Transverse colon (tissue), 4 donors: ENCODE measurements around the gene MAB21L3. TPM values are rescaled to one million over a fixed set of nuclear protein-coding genes. Genes with fewer than 3 reads are reported as not detected.
A peak's percentile ranks its signal among the peaks of the same experiment; 100 is the strongest.
"Not testable (repeated sequence)": the region's sequence is repeated elsewhere in the genome, so short reads cannot be mapped to it uniquely, and the experiment has no call there.

ENCODE experiments used
- DNase-seq: peaks from one replicate; pipeline ENCODE4 v3.0.0-alpha.2; 2019
- H3K27ac ChIP-seq, 4 donors: fragments of 200-600 bp; sonication (generic); 2 replicates each; pipeline ENCODE4 v1.5.1; 2016 to 2018; ENCODE audit warnings: inconsistent platforms in 4 of 4
- H3K27me3 ChIP-seq: fragments of 200-600 bp; sonication (generic); 2 replicates; pipeline ENCODE4 v1.5.1; 2017; ENCODE audit warnings: inconsistent platforms
- H3K36me3 ChIP-seq, 4 donors: fragments of 200-600 bp; sonication (generic); 2 replicates each; pipeline ENCODE4 v1.5.1; 2017 to 2019; ENCODE audit warnings: inconsistent platforms in 4 of 4
- H3K4me1 ChIP-seq, 4 donors: fragments of 200-600 bp; sonication (generic); 2 replicates each; pipeline ENCODE4 v1.5.1; 2017 to 2020; ENCODE audit warnings: inconsistent platforms in 4 of 4
- H3K4me3 ChIP-seq, 4 donors: fragments of 200-600 bp; sonication (generic); 1 replicate in 1 of 4; 2 replicates in 3 of 4; pipeline versions ENCODE4 v1.5.1 to v1.6.1; 2017 to 2019; ENCODE audit warnings: inconsistent platforms in 4 of 4
- H3K9me3 ChIP-seq, 2 donors: fragments of 200-600 bp; sonication (generic); 2 replicates each; pipeline ENCODE4 v1.5.1; 2017 to 2019; ENCODE audit warnings: inconsistent platforms in 2 of 2
- EP300 ChIP-seq: sonication (generic); formaldehyde crosslinking; IDR thresholded peaks from one replicate; pipeline ENCODE4 v1.6.1; 2017; ENCODE audit warnings: antibody characterized with exemption, low read depth
- POLR2A ChIP-seq: fragments of 450-650 bp; IDR thresholded peaks from one replicate; pipeline ENCODE4 v1.6.1; 2016; ENCODE audit warnings: antibody characterized with exemption, mild to moderate bottlenecking, moderate library complexity
- POLR2AphosphoS5 ChIP-seq, 3 donors: sonication (generic); formaldehyde crosslinking; IDR thresholded peaks; one replicate each; pipeline ENCODE4 v1.6.1; 2016; ENCODE audit warnings: antibody characterized with exemption in 3 of 3
- WGBS, 2 donors: methylation state at CpG; one replicate each; pipeline ENCODE4 v1.1.5; 2018; ENCODE audit warnings: low coverage in 1 of 2; 5-methylcytosine and 5-hydroxymethylcytosine counted together
- in situ Hi-C, 4 donors: fragments of 200-750 bp; cut with MboI; loops; one replicate each; pipeline versions ENCODE4 v1.15.0 to v1.15.1; 2017; ENCODE audit warnings: low sequenced_read_pairs in 3 of 4, low pct_ligation_motif_present in 1 of 4, low pct_unique_long_range_greater_than_20kb in 1 of 4
- intact Hi-C: fragments of 100-400 bp; cut with DNase I; formaldehyde crosslinking; loops from one replicate; pipeline ENCODE4 v1.15.1; 2023; ENCODE audit warnings: low total_unique reads
- total RNA-seq, 4 donors: library from RNA; depleted of rRNA; stranded (reverse); fragments of >200 nt; gene quantifications; one replicate each; pipeline ENCODE4 v1.1.0, GENCODE V29; 2016
- TF ChIP-seq, protein P1 (sequence below), 5 experiments: fragments of 200-600 bp in 3 of 5; fragments of 450-650 bp in 2 of 5; sonication (generic) in 3 of 5; IDR thresholded peaks; 1 replicate in 2 of 5; 2 replicates in 3 of 5; pipeline ENCODE4 v1.5.1; 2016 to 2017; ENCODE audit warnings: antibody characterized with exemption in 5 of 5, inconsistent platforms in 3 of 5, mild to moderate bottlenecking in 2 of 5, moderate library complexity in 1 of 5

MAB21L3 gene
- total RNA-seq, 4 donors from 2014 or later, result 0.20 to 9.4 (median 4.8) TPM

DNA sequence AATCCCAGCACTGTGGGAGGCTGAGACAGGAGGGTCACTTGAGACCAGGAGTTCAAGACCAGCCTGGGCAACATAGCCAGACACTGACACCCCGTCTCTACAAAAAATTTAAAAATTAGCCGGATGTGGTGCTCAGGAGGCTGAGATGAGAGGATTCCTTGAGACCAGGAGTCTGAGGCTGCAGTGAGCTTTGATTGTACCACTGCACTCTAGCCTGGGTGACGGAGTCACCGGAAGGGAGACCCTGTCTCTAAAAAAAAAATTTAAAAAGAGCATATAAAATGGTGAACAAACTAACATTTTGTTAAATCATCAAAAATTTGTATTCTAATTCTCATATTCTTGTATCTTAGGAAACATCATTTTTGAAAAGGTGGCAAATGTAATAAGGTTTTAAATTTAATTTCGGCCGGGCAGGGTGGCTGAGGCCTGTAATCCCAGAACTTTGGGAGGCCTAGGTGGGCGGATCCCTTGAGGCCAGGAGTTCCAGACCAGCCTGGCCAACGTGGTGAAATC, 27.1 kb downstream of the MAB21L3 start:
- H3K36me3 ChIP-seq, result no peaks in the 10 kb centered on the region
- DNase-seq, result no peak
- H3K27me3 ChIP-seq, result no peaks in the 10 kb centered on the region
- peak overlapping the region in 2 of 4 donors; percentile 36 to 50 for H3K27ac ChIP-seq
- intact Hi-C loops (loop anchor here (2.0 kb wide), 1 partner anchor 346 kb away; no protein-coding TSS in a partner anchor), in situ Hi-C loops (loop anchor here in 3 of 4 donors (10.0 to 25.0 kb wide), 2 partner anchors 349 to 356 kb away; no protein-coding TSS in a partner anchor)
- H3K9me3 ChIP-seq, result no peaks in the 10 kb centered on the region
- 95 to 97% methylated on average over 5 to 8 of the region's 8 CpGs for WGBS, 2 donors
- peaks cover 0 to 5% (median 0%) of the 10 kb centered on the region in 4 donors for H3K4me1 ChIP-seq
- H3K4me3 ChIP-seq, result no peak overlapping the region
- TF ChIP-seq POLR2AphosphoS5 (IDR thresholded peaks at IDR 0.05), result no peak
- TF ChIP-seq, protein P1, sequence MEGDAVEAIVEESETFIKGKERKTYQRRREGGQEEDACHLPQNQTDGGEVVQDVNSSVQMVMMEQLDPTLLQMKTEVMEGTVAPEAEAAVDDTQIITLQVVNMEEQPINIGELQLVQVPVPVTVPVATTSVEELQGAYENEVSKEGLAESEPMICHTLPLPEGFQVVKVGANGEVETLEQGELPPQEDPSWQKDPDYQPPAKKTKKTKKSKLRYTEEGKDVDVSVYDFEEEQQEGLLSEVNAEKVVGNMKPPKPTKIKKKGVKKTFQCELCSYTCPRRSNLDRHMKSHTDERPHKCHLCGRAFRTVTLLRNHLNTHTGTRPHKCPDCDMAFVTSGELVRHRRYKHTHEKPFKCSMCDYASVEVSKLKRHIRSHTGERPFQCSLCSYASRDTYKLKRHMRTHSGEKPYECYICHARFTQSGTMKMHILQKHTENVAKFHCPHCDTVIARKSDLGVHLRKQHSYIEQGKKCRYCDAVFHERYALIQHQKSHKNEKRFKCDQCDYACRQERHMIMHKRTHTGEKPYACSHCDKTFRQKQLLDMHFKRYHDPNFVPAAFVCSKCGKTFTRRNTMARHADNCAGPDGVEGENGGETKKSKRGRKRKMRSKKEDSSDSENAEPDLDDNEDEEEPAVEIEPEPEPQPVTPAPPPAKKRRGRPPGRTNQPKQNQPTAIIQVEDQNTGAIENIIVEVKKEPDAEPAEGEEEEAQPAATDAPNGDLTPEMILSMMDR (IDR thresholded peaks at IDR 0.05), result no peak
- no peak for TF ChIP-seq EP300
- no peak for TF ChIP-seq POLR2A

DNA sequence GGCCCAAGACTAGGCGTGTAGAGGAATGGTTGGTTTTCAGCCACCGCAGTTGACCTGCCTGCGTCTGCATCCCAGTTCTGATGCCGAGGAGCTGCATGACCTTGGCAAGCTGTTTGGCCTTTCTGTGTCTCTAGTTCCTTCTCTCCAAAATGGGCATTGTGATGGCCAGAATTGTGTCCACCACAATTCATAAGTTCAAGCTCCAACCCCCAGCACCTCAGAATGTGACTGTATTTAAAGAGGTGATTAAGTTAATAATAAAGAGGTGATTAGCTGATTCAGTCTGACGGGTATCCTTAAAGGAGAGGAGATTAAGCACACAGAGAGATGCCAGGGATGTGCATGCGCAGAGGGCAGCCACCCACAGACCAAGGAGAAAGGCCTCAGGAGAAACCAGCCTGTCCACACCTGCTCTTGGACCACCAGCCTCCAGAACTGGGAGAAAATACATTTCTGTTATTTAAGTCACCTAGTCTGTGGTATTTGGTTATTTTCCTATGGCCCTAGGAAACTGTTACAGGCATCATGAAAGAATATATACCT, 28.5 kb downstream of the MAB21L3 start:
- H3K4me3 ChIP-seq, result no peak overlapping the region
- peaks cover 7% of the 10 kb centered on the region for H3K27me3 ChIP-seq
- H3K27ac ChIP-seq, result no peak overlapping the region
- TF ChIP-seq POLR2AphosphoS5 (IDR thresholded peaks at IDR 0.05) (no peak), EP300 (no peak), POLR2A (no peak)
- TF ChIP-seq, protein P1 (IDR thresholded peaks at IDR 0.05), result no peak
- intact Hi-C loops (loop anchor here (2.0 kb wide), 1 partner anchor 345 kb away; no protein-coding TSS in a partner anchor), in situ Hi-C loops (loop anchor here (10.0 to 25.0 kb wide), 3 partner anchors 345 to 355 kb away; no protein-coding TSS in a partner anchor)
- 80 to 87% methylated on average over 5 to 6 of the region's 6 CpGs for WGBS, 2 donors
- DNase-seq, result no peak
- peaks cover 0 to 4% of the 10 kb centered on the region in 2 donors for H3K9me3 ChIP-seq
- H3K4me1 ChIP-seq, result peaks cover 0 to 5% (median 0%) of the 10 kb centered on the region in 4 donors
- H3K36me3 ChIP-seq, result no peaks in the 10 kb centered on the region

DNA sequence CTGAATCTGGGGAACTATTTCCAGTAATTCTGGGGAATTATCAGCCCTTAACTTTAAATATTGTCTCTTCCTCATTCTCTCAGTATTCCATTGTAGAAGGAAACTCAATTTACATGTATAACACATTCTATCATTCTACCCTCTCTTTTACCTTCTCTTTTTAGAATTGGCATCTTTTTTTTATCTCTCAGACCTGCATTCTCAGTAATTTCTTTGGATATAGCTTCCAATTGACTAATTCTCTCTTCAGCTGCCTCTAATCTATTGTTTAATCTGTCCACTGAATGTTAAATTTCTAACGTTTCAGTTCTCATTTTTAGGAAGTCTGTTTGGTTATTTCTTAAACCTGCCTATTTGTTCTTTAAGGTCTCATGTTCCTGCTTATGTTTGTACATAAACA, 33.0 kb downstream of the MAB21L3 start:
- WGBS, 2 donors, result 83 to 87% methylated on average over 1 of the region's 1 CpG
- H3K4me3 ChIP-seq, result no peak overlapping the region
- DNase-seq, result no peak
- intact Hi-C loops (no loop called here), in situ Hi-C loops (loop anchor here in 2 of 4 donors (10.0 to 25.0 kb wide), 2 partner anchors 341 to 343 kb away; no protein-coding TSS in a partner anchor)
- TF ChIP-seq POLR2AphosphoS5 (IDR thresholded peaks at IDR 0.05), result no peak
- H3K4me1 ChIP-seq, result peaks cover 0 to 2% (median 0%) of the 10 kb centered on the region in 4 donors
- H3K27me3 ChIP-seq, result peaks cover 7% of the 10 kb centered on the region
- peaks cover 0 to 4% of the 10 kb centered on the region in 2 donors for H3K9me3 ChIP-seq
- no peak overlapping the region for H3K27ac ChIP-seq
- H3K36me3 ChIP-seq, result no peaks in the 10 kb centered on the region

DNA sequence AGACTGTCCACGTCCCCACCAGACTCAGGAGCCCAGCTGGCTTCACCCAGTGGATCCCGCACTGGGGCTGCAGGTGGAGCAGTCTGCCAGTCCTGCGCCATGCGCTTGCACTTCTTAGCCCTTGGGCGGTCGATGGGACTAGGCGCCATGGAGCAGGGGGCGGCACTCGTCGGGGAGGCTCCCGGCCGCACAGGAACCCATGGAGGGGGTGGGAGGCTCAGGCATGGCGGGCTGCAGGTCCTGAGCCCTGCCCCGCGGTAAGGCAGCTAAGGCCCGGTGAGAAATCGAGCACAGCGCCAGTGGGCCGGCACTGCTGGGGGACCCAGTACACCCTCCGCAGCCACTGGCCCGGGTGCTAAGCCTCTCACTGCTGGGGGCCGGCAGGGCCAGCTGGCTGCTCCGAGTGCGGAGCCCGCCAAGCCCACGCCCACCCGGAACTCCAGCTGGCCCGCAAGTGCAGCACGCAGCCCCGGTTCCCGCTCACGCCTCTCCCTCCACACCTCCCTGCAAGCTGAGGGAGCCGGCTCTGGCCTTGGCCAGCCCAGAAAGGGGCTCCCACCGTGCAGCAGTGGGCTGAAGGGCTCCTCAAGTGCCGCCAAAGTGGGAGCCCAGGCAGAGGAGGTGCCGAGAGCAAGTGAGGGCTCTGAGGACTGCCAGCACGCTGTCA, 35.4 kb downstream of the MAB21L3 start:
- intact Hi-C loops, H3K27ac ChIP-seq, H3K36me3 ChIP-seq, H3K4me1 ChIP-seq, DNase-seq, H3K4me3 ChIP-seq, H3K9me3 ChIP-seq, H3K27me3 ChIP-seq: not testable (repeated sequence)
- 84% methylated on average over 28 of the region's 37 CpGs; no CpG with 5 or more reads in 1 of the 2 donors for WGBS, 2 donors
- in situ Hi-C loops, result loop anchor here in 2 of 4 donors (10.0 to 25.0 kb wide), 2 partner anchors 338 to 341 kb away; no protein-coding TSS in a partner anchor

DNA sequence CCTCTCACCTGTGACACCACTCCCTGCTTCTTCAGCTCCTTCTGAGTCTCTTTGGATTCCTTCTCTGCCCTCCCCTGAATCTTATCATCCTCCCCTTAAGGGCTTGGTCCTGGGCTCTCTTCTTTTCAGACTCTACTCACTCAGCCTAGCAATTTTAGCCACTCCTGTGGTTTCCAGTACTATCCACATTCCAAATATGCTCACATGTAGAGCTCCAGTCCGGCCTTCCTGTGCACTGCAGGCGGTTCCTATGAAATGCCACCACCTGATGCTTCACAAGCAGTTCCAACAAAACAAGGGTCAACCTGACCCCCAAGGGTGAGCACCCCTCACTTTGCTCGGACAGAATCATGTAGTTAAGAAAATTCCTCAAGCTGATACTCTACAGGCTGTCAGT, 35.9 kb downstream of the MAB21L3 start:
- intact Hi-C loops (no loop called here), in situ Hi-C loops (loop anchor here in 2 of 4 donors (10.0 to 25.0 kb wide), 2 partner anchors 338 to 340 kb away; no protein-coding TSS in a partner anchor)
- Histone ChIP-seq H3K4me3 (no peak overlapping the region), H3K27ac (no peak overlapping the region), H3K36me3 (no peaks in the 10 kb centered on the region), H3K4me1 (peaks cover 3 to 15% (median 6%) of the 10 kb centered on the region in 4 donors), H3K9me3 (peaks cover 0 to 4% of the 10 kb centered on the region in 2 donors), H3K27me3 (peaks cover 7% of the 10 kb centered on the region)
- 82% methylated on average over 3 of the region's 3 CpGs; no CpG with 5 or more reads in 1 of the 2 donors for WGBS, 2 donors
- TF ChIP-seq, protein P1 (IDR thresholded peaks at IDR 0.05), result no peak
- TF ChIP-seq EP300 (no peak), POLR2A (no peak), POLR2AphosphoS5 (IDR thresholded peaks at IDR 0.05) (no peak)
- no peak for DNase-seq
